Endodermal cell (in vitro differentiated cells): Measurements from ENCODE around the gene BMF. TPM values are rescaled to one million over a fixed set of nuclear protein-coding genes. Genes with fewer than 3 reads are reported as not detected.
A peak's percentile ranks its signal among the peaks of the same experiment; 100 is the strongest.

Experiments
- DNase-seq: peaks from one replicate; pipeline ENCODE4 v3.0.0-alpha.2; 2017
- H3K27ac ChIP-seq: 2 replicates; pipeline ENCODE4 v1.5.1; 2013; ENCODE audit warnings: mild to moderate bottlenecking, low read depth, low read length, moderate library complexity
- H3K27me3 ChIP-seq: 2 replicates; pipeline ENCODE4 v1.6.1; 2013; ENCODE audit warnings: mild to moderate bottlenecking, low read length, moderate library complexity; ENCODE audit not compliant: insufficient read depth, control insufficient read depth, poor library complexity, severe bottlenecking
- H3K36me3 ChIP-seq: 2 replicates; pipeline ENCODE4 v1.7.0; 2013; ENCODE audit warnings: mild to moderate bottlenecking, low read length, moderate library complexity; ENCODE audit not compliant: control insufficient read depth, insufficient read depth
- H3K4me1 ChIP-seq: one replicate; pipeline ENCODE4 v1.7.0; 2013; ENCODE audit warnings: low read length; ENCODE audit not compliant: control insufficient read depth, insufficient read depth
- H3K4me3 ChIP-seq: 2 replicates; pipeline ENCODE4 v1.5.1; 2013; ENCODE audit warnings: mild to moderate bottlenecking, low read length, moderate library complexity
- H3K9ac ChIP-seq: 2 replicates; pipeline ENCODE4 v1.6.1; 2013; ENCODE audit warnings: mild to moderate bottlenecking, low read length, moderate library complexity; ENCODE audit not compliant: poor library complexity, severe bottlenecking; ENCODE audit errors: extremely low read depth
- H3K9me3 ChIP-seq: 2 replicates; pipeline ENCODE4 v1.6.1; 2013; ENCODE audit warnings: mild to moderate bottlenecking, low read length, moderate library complexity; ENCODE audit not compliant: control insufficient read depth
- H3K27ac Mint-ChIP-seq: 2 replicates; pipeline ENCODE4 v1.8.0; 2020; ENCODE audit warnings: mixed read lengths
- H3K27me3 Mint-ChIP-seq: 2 replicates; pipeline ENCODE4 v1.8.0; 2021; ENCODE audit warnings: mild to moderate bottlenecking, mixed read lengths; ENCODE audit not compliant: insufficient read depth
- H3K36me3 Mint-ChIP-seq: 2 replicates; pipeline ENCODE4 v1.8.0; 2020; ENCODE audit warnings: low read depth, mixed read lengths
- H3K4me1 Mint-ChIP-seq: 2 replicates; pipeline ENCODE4 v1.8.0; 2020; ENCODE audit warnings: mixed read lengths
- H3K4me3 Mint-ChIP-seq: 2 replicates; pipeline ENCODE4 v1.8.0; 2020; ENCODE audit warnings: mild to moderate bottlenecking, moderate library complexity, mixed read lengths
- H3K9me3 Mint-ChIP-seq: 2 replicates; pipeline ENCODE4 v1.8.0; 2020; ENCODE audit warnings: mild to moderate bottlenecking, mixed read lengths
- CTCF ChIP-seq: fragments of 200-600 bp; sonication (generic); conservative IDR thresholded peaks from 2 replicates; pipeline ENCODE4 v1.5.0; 2021; ENCODE audit warnings: antibody characterized with exemption, mild to moderate bottlenecking
- WGBS, 2 experiments: methylation state at CpG; one replicate each; pipeline versions ENCODE4 v1.1.5 to v1.1.7; 2013; ENCODE audit warnings: missing lambda C conversion rate in 2 of 2, mixed read lengths in 1 of 2; ENCODE audit not compliant: insufficient coverage in 1 of 2, insufficient read length in 1 of 2; 5-methylcytosine and 5-hydroxymethylcytosine counted together
- total RNA-seq, 2 donors: library from RNA; stranded (reverse); fragmentation: NEBNext Ultra II Directional in 1 of 2; extraction: Animal tissue kit (Norgen Biotek cat#: 25700) in 1 of 2; gene quantifications; 2 replicates in 1 of 2; 3 replicates in 1 of 2; pipeline ENCODE4 v1.2.1, GENCODE V29; 2021

BMF gene
- total RNA-seq, 2 donors from 2014 or later: 48.3 to 53.5 TPM

GRCh38 chr15:40082195-40082883 lies 26.3 kb downstream of the BMF start:
- Mint-ChIP-seq H3K4me3 (no peak overlapping the region), H3K36me3 (no peaks in the 10 kb centered on the region), H3K9me3 (no peaks in the 10 kb centered on the region), H3K27me3 (peaks cover 19% of the 10 kb centered on the region), H3K4me1 (peaks cover 35% of the 10 kb centered on the region), H3K27ac (no peak overlapping the region)
- no peak overlapping the region for H3K4me3 ChIP-seq
- TF ChIP-seq CTCF: no peak
- H3K36me3 ChIP-seq: no peaks in the 10 kb centered on the region
- H3K9me3 ChIP-seq: no peaks in the 10 kb centered on the region
- H3K27me3 ChIP-seq: no peaks in the 10 kb centered on the region
- H3K27ac ChIP-seq: peak overlapping the region; percentile 92
- WGBS, 2 experiments: 80 to 84% methylated on average over 7 to 12 of the region's 12 CpGs
- peaks cover 14% of the 10 kb centered on the region for H3K4me1 ChIP-seq
- DNase-seq: no peak
- H3K9ac ChIP-seq: no peak overlapping the region

GRCh38 chr15:40081691-40082194 lies 26.9 kb downstream of the BMF start:
- Mint-ChIP-seq H3K4me3 (peak overlapping the region; percentile 22), H3K36me3 (no peaks in the 10 kb centered on the region), H3K27ac (peak overlapping the region; percentile 60), H3K4me1 (peaks cover 29% of the 10 kb centered on the region), H3K9me3 (no peaks in the 10 kb centered on the region), H3K27me3 (peaks cover 19% of the 10 kb centered on the region)
- no peaks in the 10 kb centered on the region for H3K36me3 ChIP-seq
- H3K27me3 ChIP-seq: no peaks in the 10 kb centered on the region
- H3K9ac ChIP-seq: no peak overlapping the region
- 12 to 23% methylated on average over 12 of the region's 12 CpGs for WGBS, 2 experiments
- TF ChIP-seq CTCF: peak; percentile 29
- peak; percentile 83 for DNase-seq
- H3K4me3 ChIP-seq: no peak overlapping the region
- peaks cover 8% of the 10 kb centered on the region for H3K4me1 ChIP-seq
- peak overlapping the region; percentile 92 for H3K27ac ChIP-seq
- H3K9me3 ChIP-seq: no peaks in the 10 kb centered on the region

GRCh38 chr15:40080847-40081246 lies 27.8 kb downstream of the BMF start:
- no peaks in the 10 kb centered on the region for H3K9me3 Mint-ChIP-seq
- Histone ChIP-seq H3K9ac (no peak overlapping the region), H3K27me3 (no peaks in the 10 kb centered on the region), H3K4me3 (no peak overlapping the region), H3K4me1 (peaks cover 5% of the 10 kb centered on the region), H3K36me3 (no peaks in the 10 kb centered on the region), H3K27ac (peak overlapping the region; percentile 33), H3K9me3 (no peaks in the 10 kb centered on the region)
- no peak for DNase-seq
- WGBS, 2 experiments: 74 to 91% methylated on average over 4 to 5 of the region's 5 CpGs
- H3K27ac Mint-ChIP-seq: no peak overlapping the region
- no peak for TF ChIP-seq CTCF
- H3K4me1 Mint-ChIP-seq: peaks cover 23% of the 10 kb centered on the region
- H3K27me3 Mint-ChIP-seq: peaks cover 19% of the 10 kb centered on the region
- no peaks in the 10 kb centered on the region for H3K36me3 Mint-ChIP-seq
- no peak overlapping the region for H3K4me3 Mint-ChIP-seq
